ENCODE results near the gene CHPF2.
A peak's percentile ranks its signal among the peaks of the same experiment; 100 is the strongest.

The CHPF2 gene

DNA sequence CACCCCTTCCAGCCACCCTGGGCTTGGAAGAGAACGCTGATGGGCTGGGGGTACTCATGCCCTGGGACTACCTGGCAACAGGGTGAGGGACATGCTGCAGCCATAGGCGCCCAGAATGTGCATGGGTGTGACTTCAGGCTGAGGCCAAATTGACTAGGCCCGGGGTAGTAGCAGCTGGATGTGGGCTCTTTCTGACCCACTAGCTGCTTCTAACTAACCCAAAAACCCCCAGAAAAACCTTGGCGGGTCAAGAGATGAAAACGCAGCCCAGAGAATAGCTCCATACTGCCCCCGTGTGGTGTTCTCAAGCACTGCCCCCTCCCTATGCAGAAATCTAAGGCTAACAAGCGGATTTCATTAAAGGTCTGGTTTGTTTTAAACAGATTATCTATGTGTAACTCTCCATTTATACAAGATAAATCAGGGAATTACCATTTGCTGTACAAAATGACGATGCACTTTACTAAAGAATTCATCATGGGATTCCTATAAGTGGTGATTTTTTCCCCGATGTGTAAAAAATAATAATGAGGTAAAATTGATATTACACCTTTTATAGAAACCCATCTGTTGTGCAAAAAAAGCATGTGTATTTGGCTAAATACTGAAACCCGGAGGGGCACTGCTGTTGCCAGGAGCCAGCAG, 12.0 kb downstream of the CHPF2 start:
- FAIRE-seq (peak; percentile 87), DNase-seq (ENCODE audit: extremely low spot score, insufficient read length, low read depth) (peak; percentile 58)

DNA sequence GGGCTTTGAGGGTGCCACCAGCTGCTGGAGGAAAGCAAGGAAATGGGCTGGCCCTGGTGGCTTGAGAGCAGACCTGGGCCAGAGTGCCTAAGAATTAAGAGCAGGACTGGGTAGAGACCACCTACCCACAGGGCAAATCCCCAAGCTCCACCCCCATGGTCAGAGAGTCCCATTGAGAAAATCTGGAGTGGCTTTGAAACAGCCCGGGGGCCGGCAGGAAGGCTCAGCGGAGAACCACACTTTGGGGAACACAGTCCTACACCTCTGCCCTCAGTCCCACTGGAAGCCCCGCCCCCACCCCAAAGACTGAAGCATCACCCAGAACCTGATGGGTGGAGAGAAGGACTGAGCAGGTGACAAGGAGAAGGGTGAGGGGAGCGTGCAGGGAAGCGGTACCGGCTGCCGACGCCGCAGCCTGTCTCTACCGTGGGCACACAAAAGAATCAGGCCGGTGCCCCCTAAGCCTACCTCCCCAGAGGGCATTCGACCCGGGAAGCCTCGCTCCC, 12.6 kb downstream of the CHPF2 start:
- DNase-seq (ENCODE audit: extremely low spot score, insufficient read length, low read depth): no peak
- FAIRE-seq: no peak

DNA sequence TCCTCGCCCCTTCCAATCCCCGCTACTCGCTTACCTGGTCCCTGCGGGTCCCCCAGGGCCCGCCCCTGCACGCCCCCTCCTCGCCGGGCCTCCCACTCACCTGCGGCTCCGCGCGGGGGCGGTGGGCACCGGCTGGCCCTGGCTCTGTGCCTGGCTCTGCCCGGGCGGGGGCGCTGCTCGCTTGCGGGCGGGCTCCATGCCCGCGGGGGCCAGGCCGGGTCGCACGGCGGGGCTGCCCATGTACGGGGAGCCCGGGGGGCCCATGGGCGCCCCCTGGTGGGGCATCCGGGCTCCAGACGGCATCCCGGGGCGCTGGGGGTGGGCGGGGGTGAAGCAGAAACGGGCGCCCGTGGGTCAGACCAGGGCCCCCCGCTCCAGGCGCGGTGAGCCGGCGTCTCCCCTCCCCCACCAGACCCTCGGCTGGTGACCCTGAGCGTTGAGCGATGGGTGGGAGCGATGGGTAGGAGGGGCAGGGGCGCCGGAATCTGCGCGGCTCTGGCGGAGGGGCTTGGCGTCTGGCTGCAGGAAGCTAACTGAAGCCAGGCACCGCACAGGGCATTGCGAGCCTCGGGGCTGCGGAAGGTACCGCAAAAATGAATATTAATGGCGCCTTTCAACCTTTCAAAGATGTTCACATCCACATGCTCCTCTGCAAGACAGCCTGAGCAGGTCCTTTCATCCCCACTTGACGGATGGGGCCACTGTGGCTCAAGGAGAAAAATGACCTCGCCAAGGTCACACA, 13.2 kb downstream of the CHPF2 start:
- no peak for FAIRE-seq

DNA sequence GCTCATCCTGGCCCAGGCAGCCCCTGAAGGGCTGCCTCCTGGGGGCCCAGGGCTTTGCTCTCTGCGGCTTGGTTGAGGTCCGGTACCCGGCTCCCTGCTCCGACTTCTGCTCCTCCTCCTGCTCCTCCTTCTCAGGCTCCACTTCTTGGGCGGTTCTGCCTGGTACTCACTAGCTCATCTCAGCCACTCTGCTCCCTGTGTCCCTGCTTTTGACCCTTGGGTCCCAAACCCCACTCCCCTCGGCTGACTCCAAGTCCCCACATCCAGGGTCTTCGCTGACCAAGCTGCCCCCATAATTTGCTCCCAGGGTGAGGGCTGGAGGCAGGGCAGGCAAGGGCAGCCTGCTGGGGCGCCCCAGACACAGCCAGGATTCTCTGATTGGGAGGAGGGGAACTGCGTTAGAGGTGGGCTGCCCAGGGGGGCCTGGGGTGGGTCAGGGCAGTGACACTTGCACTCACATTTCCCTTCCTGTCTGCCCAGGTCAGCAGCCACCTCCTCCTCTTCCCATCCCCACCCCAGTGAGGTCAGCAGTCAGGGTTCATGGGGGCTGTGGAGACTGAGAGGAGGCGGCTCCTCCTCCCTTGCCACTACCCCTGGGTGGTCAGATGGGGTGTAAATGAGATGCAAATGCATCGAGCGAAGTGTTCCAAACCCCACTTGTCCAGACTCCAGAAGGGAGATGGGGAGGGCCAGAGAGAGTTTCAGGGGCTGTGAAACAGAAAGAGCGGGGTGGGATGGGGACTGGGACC, 14.0 kb downstream of the CHPF2 start:
- DNase-seq (ENCODE audit: extremely low spot score, insufficient read length, low read depth) (no peak), FAIRE-seq (no peak)

More for the DNA sequence above, 13.2 kb downstream of the CHPF2 start:
- peak; percentile 64 for DNase-seq (ENCODE audit: extremely low spot score, insufficient read length, low read depth)

- FAIRE-seq (no peak), DNase-seq (ENCODE audit: extremely low spot score, insufficient read length, low read depth) (no peak)
Measured at GRCh38 chr7:151246851-151247580, 14.7 kb downstream of the CHPF2 start.

DNA sequence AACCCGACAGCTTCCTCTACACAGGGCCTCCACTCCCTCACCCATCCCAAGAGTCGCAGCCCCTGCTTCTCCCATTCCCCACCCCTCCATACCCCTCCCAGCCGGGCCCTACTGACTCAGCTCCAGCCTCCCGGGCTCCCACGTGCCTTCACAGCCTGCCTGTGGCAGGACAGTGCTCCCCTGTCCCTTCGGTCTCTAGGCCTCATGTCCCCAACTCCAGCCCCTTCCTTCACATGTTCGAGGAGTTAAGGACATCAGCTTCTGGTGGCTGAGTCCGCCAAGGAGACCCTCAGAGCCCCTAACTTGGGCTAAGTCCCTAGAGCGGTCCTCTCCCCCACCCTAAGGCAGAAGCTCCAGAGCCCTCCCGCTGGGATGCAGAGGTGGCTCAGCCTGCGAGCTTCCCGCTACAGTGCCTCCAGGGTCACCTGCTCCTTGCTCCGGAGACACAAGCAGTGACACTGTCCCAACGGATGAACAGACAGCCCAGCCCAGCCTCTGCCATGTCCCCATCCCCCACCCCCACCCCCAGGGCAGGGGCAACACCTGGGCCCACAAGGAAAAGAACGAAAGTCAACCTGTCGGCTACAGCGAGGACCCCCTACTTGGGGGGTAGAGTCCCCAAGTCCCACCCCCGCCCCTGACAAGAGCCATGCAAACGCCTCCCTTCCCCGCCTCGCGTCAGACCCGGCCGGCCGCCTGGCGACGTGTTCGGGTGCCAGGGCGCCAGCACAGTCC, 15.5 kb downstream of the CHPF2 start:
- FAIRE-seq (no peak), DNase-seq (ENCODE audit: extremely low spot score, insufficient read length, low read depth) (no peak)

GRCh38 chr7:151248346-151249033, 16.2 kb downstream of the CHPF2 start, which contains the start of gene SMARCD3:
SMARCD3 (minus strand) TSS chr7:151248694; CDS start chr7:151248562, 132 bp downstream.
- DNase-seq (ENCODE audit: extremely low spot score, insufficient read length, low read depth) (no peak), FAIRE-seq (no peak)

DNA sequence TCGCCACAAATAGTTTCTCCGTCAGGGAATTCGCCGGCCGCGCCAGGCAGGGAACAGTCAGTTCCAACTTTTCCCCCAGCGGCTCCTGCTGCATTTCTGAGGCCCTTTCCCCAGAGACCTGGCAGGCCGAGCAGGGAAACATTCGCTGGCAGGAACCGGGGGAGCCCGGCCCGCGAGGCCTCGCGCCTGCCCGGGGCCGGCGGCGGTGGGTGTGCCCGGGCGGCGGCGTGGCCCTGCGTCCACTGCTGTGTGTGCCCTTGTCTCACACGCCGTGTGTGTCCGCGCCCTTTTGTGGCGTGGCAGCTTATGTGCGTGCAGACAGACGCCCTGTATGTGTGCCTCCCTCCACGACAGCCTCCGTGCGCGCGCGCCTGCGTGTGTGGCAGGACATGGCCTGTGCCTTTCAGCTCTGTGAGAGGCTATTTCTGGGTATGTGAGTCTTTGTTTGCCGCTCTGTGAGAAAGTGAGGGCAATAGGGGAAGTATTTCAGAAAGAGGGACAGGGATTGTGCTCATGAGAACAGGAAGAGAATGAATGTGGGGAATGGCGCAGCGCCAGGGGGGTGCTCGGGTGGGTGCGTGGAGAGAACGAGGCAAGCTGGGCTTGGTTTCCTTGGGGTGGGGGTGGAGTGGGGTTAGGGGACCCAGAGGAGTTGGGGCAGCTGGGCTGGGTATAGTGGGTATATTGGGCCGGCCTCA, 16.9 kb downstream of the CHPF2 start:
- DNase-seq (ENCODE audit: extremely low spot score, insufficient read length, low read depth) (no peak), FAIRE-seq (no peak)

GRCh38 chr7:151249732-151250072, 17.4 kb downstream of the CHPF2 start:
- no peak for DNase-seq (ENCODE audit: extremely low spot score, insufficient read length, low read depth)
- FAIRE-seq: no peak

DNA sequence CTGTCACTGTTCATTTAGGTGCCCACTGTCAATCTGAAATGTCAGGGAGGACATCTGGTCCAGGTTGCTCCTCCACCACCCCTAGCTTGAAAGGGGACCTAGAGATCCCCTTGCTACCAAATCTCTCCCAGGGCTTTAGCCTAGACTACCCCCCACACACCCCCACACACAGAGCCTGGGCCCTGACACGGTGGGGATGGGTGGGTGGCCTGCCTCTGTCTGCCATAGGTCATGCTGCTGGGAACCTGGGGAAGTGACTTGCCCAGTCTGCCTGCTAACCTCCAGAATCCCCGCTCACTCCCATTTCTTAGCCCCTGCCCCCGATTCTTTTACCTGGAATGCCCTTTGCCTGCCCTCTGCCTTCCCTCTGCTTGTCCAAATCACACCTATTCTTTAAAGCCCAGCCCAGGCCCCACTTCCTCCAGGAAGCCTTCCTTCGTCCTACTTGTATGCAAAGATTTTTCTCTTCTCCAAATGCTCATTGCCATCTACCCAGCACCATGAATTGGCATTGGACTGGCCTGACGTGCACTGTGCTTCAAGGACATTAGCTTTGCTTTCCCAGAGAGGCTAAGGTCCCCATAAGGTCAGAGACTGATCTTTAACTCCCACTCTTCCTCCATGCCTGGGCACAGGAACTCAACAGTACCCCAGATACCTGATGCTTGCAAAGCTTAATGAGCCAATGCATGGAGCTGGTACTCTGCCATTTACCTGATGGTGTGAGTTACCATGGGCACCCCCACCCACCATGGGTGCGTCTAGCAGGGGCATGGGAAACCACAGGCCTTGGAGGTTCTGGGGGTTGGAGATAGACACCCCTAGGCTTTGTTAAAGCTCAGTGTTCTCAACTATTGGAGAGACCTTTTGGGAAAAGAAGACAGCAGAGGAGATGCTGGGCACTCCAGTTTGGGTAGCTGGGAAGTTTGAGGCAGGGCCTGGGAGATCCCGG, 18.2 kb downstream of the CHPF2 start:
- no peak for FAIRE-seq
- DNase-seq (ENCODE audit: extremely low spot score, insufficient read length, low read depth): no peak

DNA sequence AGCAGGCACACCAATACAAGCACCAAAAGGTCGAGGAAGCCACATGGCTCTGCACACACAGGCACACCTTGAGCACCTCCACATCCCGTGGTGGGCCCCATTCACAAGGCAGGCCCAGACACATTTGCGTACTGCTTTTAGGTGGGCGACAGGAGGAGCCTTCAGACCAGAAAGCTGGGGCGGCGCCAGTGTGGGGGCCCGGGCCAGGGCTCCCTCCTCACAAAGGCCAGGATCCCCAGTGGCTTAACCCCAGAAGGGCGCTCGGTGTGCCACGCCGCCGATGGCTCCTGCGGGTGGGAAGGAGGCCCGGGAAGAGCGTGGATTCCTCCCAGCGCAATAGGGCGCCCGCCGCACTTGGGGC, 19.0 kb downstream of the CHPF2 start:
- no peak for DNase-seq (ENCODE audit: extremely low spot score, insufficient read length, low read depth)
- no peak for FAIRE-seq

DNA sequence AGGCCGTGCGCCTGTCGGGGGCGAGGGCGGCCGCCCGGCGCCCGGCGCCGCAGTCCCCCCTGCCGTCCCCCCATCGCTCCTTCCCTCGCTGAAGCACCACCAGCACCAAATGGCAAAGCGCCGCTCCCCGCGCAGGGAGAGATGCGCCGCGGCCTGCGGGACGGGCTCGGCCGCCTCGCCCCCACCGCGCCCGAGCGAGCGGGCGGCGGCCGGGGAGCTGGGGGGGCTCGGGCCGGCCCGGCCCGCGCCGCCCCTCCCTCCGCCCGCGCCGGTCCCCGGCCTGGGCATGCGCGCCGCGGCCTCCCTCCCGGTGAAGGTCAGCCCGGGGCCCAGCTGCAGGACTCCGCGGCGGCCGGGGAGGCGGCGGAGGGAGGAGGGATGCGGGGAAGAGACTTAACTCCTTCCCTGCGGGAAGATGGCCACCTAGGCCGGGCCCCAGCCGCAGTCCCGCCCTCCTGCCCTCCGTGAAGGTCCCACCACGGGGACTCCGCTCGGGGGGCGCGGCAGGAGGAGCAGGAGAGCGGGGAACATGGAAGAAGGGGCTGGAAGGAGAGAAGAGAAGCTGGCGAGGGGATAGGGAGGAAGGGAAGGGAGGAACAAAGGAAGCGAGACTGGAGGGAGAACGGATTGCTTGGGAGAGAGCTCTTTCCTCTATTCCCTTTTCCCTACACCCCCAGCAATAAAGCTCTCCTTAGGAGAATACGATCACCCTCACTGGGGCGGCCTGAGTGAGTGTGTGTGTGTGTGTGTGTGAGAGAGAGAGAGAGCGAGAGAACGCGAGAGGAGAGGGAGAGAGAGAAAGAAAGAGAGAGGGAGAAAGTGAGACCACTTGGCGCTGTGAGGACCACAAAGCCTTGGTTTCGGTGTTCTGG, 19.6 kb downstream of the CHPF2 start:
- no peak for FAIRE-seq
- DNase-seq (ENCODE audit: extremely low spot score, insufficient read length, low read depth): no peak

DNA sequence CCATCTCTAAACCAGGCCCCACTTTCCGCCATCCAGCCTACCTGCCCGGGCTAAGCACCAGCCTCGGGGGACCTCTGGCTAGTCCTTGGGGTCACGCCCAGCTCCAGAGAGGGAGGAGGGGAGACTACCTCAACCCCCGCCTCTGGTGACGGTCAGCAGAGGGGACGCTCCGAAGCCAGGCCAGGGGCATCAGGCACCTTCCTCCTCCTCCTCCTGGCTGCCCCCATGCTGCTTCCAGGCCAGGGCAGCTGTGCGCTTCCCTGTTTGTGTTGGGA, 20.2 kb downstream of the CHPF2 start:
- no peak for DNase-seq (ENCODE audit: extremely low spot score, insufficient read length, low read depth)
- no peak for FAIRE-seq

- no peak for FAIRE-seq
- no peak for DNase-seq (ENCODE audit: extremely low spot score, insufficient read length, low read depth)
Measured at GRCh38 chr7:151252961-151253711, 20.9 kb downstream of the CHPF2 start.

DNA sequence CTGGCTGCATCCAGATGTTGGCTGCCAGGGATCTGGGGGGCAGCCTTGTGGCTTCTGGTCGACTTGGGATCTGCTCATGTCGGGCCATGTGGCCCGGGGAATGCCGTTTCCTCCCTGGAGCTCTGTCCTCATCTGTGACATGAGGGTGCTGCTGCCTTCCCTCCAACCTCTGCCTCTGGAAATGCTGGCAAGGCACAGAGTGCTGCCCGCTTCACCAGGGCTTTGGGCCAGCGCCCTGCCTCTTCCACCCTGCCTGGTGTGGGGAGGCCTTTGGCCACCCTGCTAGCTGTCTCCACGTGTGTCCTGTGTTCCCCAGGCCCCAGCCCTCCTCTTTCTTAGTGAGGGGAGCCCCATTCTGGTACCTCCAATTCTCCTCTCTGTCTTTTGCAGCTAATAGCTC, 22.0 kb downstream of the CHPF2 start:
- DNase-seq (ENCODE audit: extremely low spot score, insufficient read length, low read depth) (no peak), FAIRE-seq (no peak)

DNA sequence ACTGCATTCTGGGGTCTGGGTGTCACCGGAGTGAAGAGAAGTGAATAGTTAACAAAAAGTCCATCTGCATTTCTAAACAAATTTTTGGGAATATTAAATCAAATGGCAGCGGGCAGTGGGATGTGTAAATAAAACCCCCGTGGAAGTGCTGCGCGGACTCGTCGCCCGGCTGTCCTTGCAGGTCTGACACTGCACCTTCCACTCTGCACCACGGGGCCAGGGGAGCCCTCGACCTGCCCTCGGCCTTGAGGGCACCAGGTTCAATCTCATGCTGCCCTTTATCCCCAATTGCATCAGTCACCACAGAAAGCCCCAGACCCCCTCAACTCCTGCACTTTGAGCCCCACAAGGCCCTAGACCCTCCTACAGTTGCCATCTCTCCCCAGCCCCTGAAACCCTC, 22.6 kb downstream of the CHPF2 start:
- DNase-seq (ENCODE audit: extremely low spot score, insufficient read length, low read depth) (no peak), FAIRE-seq (no peak)

Data from GM18507 (cell line).